Fibroblast of skin of right quadriceps (primary cell): ENCODE results near the gene CYTH3.
A peak's percentile ranks its signal among the peaks of the same experiment; 100 is the strongest.

Experiments used
- DNase-seq: peaks from one replicate; pipeline ENCODE4 v3.0.0-alpha.2; 2013

CYTH3 gene

DNA sequence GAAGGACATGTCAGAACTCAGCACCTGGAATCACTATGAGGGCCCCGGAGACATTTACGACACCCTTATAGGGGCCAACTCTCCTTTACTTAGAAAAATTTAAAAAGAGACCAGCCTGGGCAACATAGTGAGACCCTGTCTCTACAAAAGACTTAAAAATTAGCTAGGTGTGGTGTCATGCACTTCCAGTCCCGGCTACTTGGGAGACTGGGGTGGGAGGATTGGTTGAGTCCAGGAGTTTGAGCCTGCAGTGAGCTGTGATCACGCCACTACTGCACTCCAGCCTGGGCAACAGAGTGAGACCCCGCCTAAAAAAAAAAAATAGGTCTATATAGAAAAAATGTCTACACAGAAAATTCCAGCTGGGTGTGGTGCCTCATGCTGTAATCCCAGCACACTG is 7.5 kb upstream of the CYTH3 start:
- no peak for DNase-seq

DNA sequence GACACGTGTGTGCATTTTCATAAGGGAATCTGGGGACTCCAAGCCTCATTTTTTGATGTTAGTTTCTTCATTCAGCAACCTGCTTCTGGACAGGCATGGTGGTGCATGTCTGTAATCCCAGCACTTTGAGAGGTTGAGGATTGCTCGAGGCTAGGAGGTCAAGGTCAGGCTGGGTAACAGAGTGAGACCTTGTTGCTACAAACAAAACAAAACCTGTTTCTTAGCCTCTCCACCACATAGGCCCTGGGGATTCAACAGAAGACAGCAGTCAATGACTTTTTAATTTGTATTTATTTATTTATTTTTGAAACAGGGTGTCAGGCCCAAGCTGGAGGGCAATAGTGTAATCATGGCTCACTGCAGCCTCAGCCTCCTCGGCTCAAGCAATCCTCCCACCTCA is 6.9 kb upstream of the CYTH3 start:
- no peak for DNase-seq

DNA sequence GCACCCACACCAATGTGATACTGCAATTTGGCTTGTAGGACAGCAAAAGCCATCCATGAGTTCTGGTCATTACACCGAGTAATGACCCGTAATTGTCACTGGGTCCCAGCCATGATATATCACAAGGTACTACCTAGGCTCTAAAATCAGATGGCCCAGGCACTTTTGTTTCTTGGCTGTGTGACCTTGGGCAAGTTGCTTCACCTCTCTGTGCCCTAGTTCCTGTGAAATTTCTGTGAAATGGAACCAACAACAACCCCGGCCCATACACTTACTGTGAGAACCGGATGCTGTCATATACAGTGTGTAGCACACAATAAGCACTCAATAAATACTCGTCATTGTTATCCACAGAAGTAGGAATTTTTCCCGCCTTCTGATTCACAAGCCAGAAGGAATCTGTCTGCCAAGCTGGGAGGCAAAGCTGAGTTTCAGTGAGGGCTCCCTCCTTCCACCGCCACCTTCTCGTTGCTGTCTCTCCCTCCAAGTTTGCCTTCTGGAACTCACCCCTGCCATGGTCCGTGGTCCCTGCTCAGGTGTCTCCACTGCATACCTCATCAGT is 6.4 kb upstream of the CYTH3 start:
- peak; percentile 28 for DNase-seq

- DNase-seq: no peak
Measured at GRCh38 chr7:6277476-6277875, 5.1 kb upstream of the CYTH3 start.

- DNase-seq: no peak
Measured at GRCh38 chr7:6276911-6277408, 4.5 kb upstream of the CYTH3 start.

DNA sequence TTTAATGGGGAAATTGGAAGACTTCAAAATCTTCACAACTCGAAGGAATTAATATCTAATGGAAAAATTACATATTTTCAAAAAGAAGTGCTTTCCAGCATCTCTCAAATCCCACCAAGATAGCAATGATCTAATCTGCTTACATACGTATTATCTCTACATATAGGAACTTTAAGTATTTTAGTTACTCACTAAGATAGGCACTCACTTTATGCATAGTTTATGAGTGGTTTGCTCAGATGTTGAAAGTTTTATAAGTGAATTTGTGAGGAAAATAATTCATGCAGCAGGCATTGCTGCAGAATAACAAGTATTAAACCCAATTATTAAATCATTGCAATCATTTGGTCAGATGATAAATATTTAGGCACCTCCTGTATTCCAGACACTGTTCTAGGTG is 2.3 kb upstream of the CYTH3 start:
- DNase-seq: peak; percentile 68

DNA sequence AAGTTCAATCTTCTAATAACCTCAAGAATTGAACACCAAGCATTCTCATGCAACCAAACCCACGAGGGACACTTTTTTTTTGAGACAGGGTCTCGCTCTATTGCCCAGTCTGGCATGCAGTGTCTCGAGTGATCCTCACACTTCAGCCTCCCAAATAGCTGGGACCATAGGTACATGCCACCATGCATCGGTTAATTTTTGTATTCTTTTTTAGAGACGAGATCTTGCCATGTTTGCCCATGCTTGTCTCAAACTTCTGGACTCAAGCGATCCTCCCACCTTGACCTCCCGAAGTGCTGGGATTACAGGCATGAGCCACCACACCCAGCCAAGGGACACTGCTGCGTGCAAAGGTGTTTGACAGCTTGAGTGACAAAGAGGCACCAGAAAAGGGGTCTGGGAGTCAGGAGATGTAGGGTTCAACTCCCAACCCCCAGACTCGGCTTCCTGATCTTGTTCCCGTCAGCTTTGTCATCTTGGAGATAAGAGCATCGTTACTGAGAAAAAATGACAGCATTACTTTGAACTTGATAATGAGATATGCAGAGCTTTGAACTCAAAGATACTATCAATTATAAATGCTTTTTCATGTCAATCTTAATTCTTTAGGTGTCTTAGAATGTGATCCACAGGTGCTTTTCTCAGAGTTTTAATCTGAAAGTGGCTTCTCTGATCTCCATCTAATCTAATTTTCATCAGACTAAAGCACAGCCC is 1.6 kb upstream of the CYTH3 start:
- no peak for DNase-seq

- DNase-seq: no peak
Measured at GRCh38 chr7:6273380-6273837, 985 bp upstream of the CYTH3 start.

GRCh38 chr7:6271694-6272440 is 557 bp downstream of the CYTH3 start:
- no peak for DNase-seq

GRCh38 chr7:6271060-6271658 is 1.3 kb downstream of the CYTH3 start:
- peak; percentile 44 for DNase-seq

- DNase-seq: no peak
Measured at GRCh38 chr7:6269527-6269926, 2.9 kb downstream of the CYTH3 start.

DNA sequence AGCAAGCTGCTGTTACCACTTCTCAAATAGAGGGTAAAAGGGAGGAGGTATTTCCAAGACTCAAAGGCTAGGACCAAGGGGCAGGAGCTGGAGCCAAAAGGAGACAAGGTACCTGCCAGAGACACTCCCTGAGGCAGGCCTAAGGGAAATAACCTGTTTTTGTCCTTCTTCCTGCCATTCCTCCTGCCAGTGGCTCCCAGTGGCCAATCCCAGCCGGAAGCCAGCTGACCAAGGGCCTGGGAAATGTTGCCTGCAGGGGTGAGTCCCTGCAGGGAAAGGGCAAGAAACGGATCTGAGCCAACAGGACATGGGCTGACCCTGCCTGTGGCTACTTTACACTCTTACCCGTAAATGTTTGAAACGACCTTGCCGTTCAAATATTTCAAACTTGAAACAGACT is 3.5 kb downstream of the CYTH3 start:
- no peak for DNase-seq

DNA sequence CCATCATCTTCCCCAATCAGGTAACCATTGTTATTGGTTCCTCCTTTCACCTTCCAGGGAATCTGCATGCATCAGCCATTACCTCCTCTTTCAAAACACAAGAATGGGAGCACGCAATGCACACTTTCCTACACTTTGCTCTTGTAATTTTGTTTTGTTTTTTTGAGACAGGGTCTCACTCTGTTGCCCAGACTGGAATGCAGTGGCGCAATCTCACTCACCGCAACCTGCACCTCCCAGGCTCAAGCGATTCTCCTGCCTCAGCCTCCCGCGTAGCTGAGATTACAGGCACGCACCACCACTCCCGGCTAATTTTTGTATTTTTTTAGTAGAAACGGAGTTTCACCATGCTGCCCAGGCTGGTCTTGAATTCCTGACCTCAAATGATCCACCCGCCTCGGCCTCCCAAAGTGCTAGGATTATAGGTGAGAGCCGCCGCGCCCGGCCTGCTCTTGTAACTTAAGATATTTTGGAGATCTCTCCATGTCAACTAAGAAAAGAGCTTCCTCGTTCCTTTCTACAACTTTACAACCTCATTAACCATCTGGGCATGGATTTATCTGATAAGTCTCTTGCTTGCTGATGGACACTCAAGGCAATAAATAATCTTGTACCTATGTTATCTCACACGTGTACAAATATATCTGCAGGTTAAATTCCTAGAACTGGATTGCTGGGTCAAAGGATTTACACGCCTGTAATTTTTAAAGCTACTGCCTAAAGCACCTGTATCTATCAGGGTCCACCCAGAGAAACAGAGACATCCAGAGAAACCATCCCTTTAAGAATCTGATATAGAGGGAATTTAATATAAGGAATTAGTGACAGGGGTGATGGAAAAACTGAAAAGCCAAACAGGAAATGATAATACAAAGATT is 4.2 kb downstream of the CYTH3 start:
- no peak for DNase-seq

DNA sequence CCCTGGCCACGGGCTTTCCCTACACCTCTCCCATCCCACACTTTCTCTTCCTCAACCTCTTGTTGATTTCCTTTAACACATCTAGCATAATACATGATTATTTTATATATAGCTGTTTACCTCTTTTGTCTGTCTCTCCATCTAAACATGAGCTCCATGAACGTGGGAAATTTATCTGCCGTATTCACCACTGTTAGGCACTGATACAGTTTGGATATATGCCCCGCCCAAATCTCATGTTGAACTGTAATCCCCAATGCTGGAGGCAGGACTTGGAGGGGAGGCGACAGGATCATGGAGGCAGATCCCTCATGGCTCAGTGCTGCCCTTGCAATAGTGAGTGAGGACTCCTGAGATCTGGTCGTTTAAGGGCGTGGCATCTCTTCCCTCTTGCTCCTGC is 5.7 kb downstream of the CYTH3 start:
- no peak for DNase-seq

GRCh38 chr7:6262221-6262620 is 10.2 kb downstream of the CYTH3 start:
- no peak for DNase-seq

DNA sequence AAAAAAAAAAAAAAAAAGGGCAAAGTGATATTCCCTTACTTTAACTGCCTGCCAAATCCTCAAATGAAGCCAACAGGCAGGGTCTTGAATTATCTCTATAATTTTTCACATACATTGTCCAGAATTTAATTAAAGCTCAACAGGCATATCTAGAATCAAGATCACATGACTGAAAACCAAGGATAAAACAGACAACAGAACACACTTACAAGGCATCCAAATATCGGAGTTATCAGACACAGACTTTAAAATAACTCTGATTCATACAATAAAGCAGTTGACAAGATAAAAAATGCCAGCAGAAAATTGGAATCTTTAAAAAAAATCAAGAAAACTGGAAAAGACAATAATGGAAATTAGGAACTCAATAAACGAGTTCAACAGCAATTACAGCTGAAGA is 10.7 kb downstream of the CYTH3 start:
- DNase-seq: no peak

DNA sequence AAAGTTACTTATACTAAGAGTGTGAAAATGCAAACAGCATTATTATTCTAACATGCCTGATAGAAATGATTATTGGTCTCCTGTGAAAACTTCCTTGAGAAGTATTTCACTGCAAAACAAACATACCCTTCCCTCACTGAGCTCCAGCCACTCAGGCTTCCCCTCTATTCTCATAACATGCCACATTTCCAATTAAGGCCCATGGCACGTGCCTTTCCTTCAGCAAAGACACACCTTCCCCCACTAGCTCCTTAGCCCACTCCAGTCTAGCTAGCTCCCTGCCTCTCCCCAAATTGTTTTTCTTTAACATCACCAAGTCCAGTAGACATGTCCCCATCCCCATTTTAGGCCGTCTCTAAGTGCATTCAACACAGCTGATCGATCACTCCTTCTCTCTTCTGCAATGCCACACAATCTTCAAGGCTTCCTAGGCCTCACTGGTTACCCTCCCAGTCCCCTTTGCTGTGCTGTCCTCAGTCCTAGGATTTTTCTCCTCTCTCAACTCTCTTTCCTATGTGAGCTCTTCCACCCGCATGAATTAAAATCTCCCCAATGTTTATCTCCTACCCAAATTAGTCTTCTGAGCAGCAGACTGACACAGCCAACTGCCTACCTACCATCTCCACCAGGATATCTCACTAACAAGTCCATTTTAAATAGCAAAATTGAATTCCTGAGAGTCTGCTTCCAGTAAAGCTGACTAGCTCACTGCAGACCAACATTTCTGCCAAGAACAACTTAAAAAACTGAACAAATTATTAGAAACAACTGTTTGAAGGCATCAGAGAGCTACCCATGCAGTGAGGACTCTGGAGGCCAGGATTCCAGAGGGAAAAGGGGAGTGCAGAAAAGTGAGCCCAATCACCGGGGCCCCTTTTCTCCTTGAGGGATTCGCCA is 11.9 kb downstream of the CYTH3 start:
- DNase-seq: peak; percentile 71

GRCh38 chr7:6259257-6259656 is 13.2 kb downstream of the CYTH3 start:
- DNase-seq: no peak

DNA sequence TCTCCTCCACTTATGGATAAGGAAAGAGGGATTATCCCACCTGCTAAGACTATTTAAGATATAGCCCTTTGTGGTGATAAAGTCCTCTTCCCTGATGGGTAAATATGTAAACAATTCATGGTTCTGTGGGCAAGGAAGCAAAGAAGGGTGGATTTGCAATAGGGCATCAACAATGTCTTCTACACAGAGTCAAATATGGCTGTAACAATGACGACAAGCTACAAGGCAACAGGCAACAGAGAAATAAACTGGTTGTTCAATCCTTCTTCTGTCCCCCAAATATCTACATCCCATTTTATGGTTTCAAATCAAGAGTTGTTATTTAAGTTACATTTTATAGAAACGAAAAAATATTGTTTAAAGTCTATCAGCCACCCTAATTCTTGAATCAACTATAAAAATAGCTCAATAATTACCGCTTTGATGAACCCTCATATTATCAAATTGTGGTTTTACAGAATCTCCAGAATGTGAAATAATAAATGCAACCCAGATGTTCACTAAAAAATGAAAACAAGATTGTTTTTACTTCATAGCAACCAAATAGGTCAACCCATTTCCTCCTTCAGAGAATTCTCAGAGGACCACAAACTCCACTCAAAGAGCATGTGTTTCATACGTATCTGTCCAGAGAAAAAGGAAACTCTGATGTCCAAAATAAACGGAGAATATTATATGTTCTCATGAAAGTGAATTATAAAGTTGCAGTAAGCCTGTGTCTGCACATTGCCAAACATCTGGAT is 13.8 kb downstream of the CYTH3 start:
- peak; percentile 88 for DNase-seq

DNA sequence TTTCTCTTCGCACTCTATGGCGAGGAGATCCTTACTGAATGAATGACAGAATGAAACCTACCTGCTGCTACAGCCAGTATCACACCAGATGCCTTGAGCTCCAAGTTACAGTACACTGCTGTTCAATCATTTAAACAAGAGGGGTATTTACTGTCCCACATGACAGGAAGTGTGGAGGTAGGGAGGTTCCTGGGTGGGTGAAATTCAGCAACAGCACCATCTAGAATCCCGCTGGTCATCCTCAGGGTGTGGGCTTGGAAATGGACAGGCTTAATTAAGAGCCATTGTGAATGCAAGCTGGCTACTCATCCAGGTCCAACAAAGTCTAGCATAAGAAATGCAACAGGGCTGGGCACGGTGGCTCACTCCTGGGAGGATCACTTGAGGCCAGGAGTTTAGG is 14.7 kb downstream of the CYTH3 start:
- no peak for DNase-seq
